Neural progenitor cell (in vitro differentiated cells): ENCODE measurements around the gene XPO5.

Source experiments
- EZH2phosphoT487 ChIP-seq: fragments of 200-600 bp; sonication (generic); IDR thresholded peaks from 2 replicates; pipeline ENCODE4 v1.6.1; 2017; ENCODE audit warnings: antibody characterized with exemption
- TF ChIP-seq, protein P1 (sequence below): fragments of 200-600 bp; sonication (generic); IDR thresholded peaks from 2 replicates; pipeline ENCODE4 v1.5.1; 2017; ENCODE audit warnings: antibody characterized with exemption, mild to moderate bottlenecking

DNA sequence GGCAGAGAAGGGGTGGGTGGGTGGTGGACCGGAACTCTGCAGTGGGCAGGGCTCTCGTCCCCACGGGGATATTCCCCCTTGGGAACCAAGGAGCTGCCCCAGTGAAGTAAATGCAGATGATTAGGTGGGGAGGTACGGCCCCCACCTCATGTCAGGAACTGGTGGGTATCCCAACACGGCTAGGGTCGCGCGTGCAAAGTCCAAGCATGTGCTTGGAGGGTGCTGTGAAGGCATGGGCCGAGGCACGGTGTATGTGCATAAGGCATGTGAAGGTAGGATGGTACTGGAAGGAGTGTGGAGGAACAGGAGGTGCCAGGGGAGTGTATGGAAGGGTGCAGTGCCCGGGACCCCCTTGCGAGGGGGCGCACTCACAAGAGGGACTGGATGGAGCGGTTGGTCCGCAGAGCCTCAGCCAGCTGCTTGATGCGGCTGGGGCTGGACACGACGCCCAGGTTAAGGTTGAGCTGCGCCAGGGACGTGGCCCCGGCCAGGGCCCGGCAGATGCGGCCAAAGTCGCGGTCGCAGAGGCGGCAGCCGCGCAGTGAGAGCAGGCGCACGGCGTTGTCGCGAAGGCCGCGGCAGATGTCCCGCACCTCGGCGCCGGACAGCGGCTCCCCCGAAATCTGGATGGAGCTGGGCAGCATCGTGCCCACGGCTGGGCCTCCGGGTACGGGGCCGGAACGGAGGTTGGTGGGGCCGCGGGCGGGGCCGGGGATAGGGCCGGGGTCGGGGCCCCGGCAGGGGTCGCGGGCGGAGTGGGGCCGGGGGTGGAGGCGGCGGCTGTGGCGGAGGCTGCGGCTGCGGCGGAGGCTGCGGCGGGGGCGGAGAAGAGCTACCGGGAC lies 66.5 kb downstream of the XPO5 start:
- TF ChIP-seq, protein P1, sequence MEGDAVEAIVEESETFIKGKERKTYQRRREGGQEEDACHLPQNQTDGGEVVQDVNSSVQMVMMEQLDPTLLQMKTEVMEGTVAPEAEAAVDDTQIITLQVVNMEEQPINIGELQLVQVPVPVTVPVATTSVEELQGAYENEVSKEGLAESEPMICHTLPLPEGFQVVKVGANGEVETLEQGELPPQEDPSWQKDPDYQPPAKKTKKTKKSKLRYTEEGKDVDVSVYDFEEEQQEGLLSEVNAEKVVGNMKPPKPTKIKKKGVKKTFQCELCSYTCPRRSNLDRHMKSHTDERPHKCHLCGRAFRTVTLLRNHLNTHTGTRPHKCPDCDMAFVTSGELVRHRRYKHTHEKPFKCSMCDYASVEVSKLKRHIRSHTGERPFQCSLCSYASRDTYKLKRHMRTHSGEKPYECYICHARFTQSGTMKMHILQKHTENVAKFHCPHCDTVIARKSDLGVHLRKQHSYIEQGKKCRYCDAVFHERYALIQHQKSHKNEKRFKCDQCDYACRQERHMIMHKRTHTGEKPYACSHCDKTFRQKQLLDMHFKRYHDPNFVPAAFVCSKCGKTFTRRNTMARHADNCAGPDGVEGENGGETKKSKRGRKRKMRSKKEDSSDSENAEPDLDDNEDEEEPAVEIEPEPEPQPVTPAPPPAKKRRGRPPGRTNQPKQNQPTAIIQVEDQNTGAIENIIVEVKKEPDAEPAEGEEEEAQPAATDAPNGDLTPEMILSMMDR, result peak; percentile 20
- TF ChIP-seq EZH2phosphoT487, result peak; percentile 92
